Glomerular visceral epithelial cell (primary cell): ENCODE results near the gene NOL9.
A peak's percentile ranks its signal among the peaks of the same experiment; 100 is the strongest.
"Not testable (repeated sequence)": the region's sequence is repeated elsewhere in the genome, so short reads cannot be mapped to it uniquely, and the experiment has no call there.

Experiments
- DNase-seq: peaks from one replicate; pipeline ENCODE4 v3.0.0-alpha.2; 2016; ENCODE audit errors: extremely low spot score

The NOL9 gene

GRCh38 chr1:6503884-6504602 lies 50.3 kb downstream of the NOL9 start:
- DNase-seq, result no peak

DNA sequence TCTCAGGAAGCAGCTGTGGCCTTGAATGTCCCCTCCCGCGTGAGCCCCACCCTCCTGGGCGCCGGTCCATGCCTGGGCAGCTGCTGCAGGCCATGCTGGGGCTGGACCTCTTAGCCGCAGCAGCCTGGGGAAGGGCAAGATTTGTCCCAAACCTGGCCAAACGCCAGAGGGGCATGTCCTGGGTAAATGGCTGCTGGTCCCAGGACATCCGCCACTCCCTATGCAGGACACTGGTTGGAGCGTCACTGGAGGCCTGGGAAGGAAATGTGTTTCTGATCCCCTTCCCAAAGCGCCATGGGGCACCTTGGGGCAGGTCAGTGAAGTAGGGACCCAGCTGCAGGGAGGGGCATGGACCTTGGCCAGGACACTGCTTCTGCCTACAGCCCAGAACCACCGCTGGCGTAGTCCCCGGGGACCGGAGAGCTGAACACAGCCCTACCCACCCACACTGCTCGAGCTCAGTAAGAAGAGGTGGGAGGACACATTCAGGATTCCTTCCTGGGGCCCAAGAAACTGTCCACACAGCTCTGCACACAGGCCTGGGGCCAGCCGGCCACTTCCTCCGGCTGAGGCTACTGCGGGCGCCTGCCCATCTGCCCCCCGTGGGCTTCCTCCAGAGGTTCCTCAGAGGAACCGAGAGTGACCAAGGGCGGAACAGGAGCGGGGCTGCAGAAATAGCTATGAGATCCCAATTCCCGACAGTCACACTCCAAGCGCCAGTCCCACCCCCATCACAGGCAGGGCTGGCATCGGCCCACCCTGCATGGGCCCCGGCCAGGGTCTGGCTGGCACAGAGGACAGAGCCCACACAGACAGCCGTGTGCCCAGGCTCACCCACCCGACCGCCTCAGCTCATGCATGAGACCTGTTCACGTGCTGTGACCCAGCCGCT lies 52.1 kb downstream of the NOL9 start:
- no peak for DNase-seq

DNA sequence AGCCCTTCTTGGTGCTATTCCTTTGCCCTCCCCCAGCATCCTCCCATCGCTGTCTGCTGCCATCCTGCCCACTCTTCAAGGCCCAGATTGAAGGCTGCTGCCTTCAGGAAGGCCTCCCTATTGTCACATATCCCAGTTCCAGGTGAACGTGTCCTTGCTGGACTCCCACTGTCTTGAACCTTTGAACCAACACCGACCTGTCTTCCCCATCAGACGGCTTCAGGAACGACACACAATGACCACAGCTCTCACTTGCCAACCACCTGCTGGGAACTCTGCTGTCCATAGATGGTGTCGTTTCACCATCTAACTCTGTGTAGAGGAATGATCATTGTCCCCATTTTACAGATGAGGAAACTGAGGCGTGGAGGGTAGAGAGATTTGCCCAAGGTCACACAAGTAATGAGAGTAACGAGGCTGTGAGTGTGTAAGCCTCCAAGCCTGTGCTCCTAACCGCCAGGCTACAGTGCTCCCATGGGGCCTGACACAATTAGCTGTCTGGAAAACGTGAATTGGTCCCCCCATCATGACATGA lies 53.0 kb downstream of the NOL9 start:
- no peak for DNase-seq

DNA sequence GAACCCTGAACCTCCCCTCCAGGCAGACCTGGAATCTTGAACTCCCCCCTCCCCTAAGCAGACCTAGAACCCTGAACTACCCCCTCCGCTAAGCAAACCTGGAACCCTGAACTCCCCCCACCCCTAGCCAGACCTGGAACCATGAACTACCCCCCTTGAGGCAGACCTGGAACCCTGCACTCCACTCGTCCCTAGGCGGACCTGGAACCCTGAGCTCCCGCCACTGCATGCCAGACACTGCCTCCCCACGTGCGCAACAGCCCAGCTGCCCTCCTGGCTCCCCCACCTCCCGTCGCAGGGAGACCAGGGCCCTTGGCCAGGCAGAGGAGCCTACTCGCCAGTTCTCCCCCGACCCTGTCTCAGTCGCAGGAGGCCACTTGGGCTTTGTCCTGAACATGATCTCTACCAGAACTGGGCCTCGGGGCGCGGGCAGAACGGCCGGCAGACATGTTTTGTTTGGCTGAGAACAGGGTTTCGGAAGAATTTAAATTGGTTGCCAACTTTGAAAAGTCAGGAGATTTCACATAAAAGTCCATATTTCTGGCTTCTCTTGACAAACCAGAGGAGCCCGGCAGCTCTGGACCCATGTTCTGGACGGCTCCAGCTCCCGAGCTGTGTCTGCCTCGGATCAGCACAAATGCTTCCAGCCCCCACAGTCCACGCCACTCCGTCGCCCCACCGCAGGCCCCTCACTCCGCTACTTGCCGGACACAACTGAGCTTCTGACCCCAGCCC lies 53.6 kb downstream of the NOL9 start:
- DNase-seq, result no peak

- no peak for DNase-seq
These were observed 55.0 kb downstream of the NOL9 start for GRCh38 chr1:6499296-6499695.

DNA sequence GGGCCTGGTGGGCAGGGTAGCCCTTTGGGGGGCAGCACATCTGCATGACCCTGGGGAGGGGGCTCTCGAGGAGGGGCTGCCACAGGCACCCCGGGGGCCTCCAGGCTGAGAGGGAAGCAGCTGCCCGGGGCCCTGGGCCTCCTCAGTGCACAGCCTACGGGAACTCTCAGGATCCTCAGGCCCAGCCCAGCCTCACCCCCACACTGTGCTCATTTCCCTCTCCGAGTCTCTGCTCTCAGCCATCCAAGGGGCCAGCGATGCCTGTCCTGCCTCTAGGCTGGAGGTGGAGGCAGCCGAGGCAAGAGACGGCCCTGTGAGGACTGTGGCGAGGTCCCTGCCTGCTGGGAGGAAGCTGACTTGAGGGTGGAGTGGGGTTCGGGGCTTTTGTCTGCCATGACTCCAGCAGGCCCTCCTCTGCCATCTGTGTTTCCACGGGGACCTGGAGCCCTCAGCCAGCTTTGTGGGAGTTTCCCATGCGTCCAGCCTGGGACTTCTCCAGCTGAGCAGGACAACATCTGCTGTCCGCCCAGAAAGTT lies 55.7 kb downstream of the NOL9 start:
- no peak for DNase-seq

DNA sequence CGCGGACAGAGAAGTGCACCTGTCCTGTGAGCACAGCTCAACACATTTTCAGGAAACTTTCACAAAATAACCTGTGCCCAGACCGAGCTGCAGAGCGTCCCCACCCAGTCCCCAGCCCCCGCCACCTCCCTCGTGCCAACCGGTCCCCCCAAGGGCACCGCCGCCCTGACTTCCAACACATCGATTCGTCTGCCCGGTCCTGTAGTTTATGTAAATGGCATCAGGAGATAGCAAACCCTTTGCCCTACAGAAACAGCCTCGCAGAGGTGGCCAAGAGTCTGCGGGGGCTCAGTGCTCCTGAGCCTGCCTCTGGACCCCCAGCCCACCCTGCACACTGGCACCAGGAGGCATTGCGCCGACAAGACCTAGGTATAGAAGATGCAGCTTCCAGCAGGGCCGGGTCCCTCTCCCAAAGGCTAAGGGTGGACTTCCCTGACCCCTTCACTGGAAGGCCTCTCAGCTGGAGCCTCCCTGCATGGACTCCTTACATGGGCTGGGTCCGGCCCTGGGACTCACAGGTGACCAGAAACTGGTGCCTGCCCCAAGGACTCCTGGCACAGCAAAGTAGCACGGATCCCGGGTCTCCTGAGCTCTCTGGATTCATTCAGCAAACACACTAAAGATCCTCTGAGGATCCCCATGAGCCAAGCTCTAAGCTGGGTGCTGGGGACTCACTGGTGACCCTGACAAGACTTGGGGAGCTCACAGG lies 56.3 kb downstream of the NOL9 start:
- DNase-seq, result no peak

DNA sequence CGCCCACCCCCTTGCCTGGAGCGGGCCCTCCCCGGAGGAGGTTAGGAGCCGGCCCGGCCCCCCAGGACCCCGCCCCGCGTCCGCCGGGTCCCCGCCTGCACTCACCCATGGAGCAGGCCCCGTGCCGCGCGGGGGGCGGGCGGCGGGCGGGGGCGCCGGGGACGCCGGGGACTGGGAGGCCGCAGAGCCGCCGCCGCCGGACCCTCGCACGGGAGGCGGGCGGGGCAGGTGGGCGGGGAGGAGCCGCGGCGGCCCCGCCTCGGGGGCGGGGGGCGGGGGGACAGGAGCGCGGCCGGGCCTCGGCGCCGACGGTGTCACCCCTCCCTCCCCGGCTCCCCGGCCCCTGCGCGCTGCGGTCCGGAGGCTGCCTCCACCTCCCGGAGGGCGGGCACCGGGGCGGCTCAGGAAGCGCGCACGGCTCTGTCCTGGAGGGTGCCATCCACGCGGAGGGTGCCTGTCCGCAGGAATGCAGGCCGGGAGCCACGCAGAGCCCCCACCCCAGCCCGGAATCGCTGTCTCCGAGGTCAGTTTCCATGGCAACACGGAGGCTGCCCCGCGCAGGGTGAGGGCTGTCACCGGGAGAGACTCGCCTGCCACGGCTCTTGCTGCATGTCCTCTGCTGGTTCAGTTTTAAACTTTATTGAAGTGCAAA lies 57.0 kb downstream of the NOL9 start:
- peak; percentile 68 for DNase-seq

DNA sequence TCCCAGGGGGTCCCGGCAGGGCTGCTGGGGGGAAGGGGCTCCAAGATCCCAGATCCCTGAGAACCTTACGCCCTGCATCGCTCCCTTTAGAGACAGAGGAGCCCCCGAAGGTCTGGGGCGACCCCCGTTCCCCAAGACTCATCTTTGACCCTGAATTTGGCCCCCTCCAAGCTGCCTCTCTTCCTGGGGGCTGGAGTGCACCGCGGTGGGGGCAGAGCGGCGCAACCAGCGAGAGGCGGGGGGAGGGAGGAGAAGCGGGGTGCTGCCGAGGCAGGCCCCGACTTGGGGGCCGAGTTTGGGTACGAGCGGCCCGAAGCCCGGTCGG lies 57.5 kb downstream of the NOL9 start:
- DNase-seq, result no peak

- DNase-seq, result no peak
These were observed 58.0 kb downstream of the NOL9 start for GRCh38 chr1:6496365-6496721.

- DNase-seq, result no peak
These were observed 58.6 kb downstream of the NOL9 start for GRCh38 chr1:6495540-6496364.

DNA sequence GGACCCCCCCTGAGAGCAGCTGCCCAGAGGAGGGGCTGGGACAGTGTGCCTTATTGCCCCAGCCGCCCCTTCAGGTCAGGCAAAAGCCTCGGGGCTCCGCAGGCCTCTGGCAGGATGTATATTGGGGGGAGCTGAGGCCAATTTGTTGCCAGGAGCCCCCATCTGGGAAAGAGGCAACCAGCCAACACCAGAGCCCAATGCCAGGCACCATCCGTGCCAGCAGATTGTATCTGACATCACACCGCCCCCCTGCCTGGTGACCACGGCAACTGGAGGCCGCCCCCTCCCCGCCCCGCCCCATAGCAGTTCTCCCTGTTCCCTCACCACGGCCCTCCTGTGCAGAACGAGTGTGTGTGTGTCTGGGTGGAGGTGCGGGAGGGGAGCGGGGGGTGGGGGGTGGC lies 59.3 kb downstream of the NOL9 start:
- no peak for DNase-seq

DNA sequence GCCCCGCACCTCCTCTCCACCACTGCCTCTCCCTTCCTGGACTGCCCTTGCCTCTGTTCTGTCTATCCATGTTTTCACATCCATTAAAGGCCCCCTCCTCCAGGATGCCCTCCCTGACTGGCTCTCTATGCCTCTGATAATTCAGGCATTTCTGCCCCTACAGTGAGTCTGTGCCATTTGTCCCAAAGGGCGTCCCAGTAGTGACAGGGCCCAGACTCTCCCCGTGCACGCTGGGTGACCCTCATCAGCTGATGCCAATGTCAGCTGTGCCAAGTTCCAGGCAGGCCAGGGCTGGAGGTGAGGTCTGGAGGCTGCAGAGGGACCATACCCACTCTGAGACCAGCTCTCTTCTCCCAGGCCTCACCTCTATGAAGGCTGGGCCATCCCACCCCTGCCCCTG lies 59.7 kb downstream of the NOL9 start:
- no peak for DNase-seq

DNA sequence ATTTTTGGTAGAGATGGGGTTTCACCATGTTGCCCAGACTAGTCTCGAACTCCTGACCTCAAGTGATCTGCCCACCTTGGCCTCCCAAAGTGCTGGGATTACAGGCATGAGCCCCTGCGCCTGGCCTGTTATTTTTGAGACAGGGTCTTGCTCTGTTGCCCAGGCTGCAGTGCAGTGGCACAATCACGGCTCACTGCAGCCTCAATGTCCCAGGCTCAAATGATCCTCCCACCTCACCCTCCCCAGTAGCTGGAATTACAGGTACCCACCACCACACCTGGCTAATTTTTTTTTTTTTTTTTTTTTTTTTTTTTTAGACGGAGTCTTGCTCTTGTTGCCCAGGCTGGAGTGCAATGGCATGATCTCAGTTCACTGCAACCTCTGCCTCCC lies 60.5 kb downstream of the NOL9 start:
- not testable (repeated sequence) for DNase-seq

DNA sequence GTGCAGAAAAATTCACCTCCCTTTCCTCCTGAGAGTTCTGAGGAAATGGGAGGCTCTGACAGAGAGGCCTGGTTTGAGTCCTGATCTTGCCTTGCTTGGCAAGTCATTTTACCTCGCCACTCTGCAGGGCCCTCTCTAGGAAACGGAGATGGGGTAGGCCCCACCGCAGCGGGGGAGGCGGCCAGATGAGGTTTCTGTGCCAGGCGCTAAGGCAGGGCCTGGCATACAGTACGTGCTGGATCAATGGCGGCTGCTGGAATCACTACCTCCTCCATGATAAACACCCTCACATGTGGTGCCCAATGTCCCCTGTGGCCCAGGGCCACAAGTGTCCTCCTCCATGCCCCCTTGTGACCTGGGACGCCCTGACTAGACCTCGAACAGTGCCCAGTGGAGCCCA lies 62.3 kb downstream of the NOL9 start:
- no peak for DNase-seq

GRCh38 chr1:6491480-6491962 lies 62.8 kb downstream of the NOL9 start, which contains the start of gene PLEKHG5:
Gene PLEKHG5, minus strand, starts transcription at chr1:6491667. Its CDS starts 14,096 bp downstream, at chr1:6477571.
- peak; percentile 84 for DNase-seq

DNA sequence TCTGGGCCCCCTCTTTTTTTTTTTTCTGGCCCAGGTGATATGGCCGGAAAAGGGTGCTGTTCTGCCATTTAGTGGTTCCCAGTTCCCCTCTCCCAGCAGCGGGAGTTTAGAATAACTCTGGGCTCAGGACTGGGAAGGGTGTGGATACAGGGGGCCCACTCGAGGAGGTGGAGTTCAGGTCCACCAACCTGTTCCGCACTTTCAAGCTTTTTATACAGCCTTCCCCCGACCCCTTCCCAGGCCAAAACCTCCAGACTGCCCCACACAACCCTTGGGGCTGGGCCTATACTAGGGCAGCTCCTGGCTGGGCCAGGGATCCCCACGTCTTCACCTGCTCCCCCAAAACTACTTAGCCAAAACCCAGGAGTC lies 63.2 kb downstream of the NOL9 start:
- DNase-seq, result no peak

- DNase-seq, result peak; percentile 78
These were observed 63.9 kb downstream of the NOL9 start for GRCh38 chr1:6490181-6491080.

DNA sequence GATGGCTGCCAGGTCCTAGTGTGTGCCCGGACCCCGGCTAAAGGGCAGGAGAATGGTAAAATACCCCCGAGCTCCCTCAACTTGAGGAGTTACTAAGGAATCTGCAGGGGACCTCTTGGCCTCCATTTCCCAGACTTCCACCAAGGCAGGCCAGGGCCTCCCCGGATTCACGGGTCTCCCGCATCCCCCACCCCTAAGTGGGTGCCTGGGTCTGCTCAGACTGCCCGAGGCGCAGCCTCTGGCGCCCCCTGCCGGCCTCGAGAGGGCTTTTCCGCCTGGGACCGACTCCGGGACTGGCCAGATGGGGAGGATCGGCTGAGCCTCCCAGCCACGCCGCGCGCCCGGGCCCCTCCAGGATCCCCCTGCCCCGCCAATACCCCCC lies 64.5 kb downstream of the NOL9 start:
- peak; percentile 81 for DNase-seq
